ENCODE measurements around the gene AKR1C4. TPM values are rescaled to one million over a fixed set of nuclear protein-coding genes. Genes with fewer than 3 reads are reported as not detected.

Gene AKR1C4
- total RNA-seq, 1 experiment from 2014 or later, result not detected

GRCh38 chr10:5242585-5242984 lies 45.9 kb downstream of the AKR1C4 start:
- no peak overlapping the region for H2BK5ac ChIP-seq (ENCODE audit: insufficient read length, low read length)
- TF ChIP-seq, protein P1, sequence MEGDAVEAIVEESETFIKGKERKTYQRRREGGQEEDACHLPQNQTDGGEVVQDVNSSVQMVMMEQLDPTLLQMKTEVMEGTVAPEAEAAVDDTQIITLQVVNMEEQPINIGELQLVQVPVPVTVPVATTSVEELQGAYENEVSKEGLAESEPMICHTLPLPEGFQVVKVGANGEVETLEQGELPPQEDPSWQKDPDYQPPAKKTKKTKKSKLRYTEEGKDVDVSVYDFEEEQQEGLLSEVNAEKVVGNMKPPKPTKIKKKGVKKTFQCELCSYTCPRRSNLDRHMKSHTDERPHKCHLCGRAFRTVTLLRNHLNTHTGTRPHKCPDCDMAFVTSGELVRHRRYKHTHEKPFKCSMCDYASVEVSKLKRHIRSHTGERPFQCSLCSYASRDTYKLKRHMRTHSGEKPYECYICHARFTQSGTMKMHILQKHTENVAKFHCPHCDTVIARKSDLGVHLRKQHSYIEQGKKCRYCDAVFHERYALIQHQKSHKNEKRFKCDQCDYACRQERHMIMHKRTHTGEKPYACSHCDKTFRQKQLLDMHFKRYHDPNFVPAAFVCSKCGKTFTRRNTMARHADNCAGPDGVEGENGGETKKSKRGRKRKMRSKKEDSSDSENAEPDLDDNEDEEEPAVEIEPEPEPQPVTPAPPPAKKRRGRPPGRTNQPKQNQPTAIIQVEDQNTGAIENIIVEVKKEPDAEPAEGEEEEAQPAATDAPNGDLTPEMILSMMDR (conservative IDR thresholded peaks at IDR 0.05), result no peak
- no peaks in the 10 kb centered on the region for H3K4me1 ChIP-seq (ENCODE audit: insufficient read depth, low read length)
- Mint-ChIP-seq H3K9me3 (peaks cover 39 to 54% of the 10 kb centered on the region in 2 experiments), H3K4me1 (0 out of 4 replicates have a peak, but pooled peaks cover 0 to 4% of the 10 kb centered on the region in 2 experiments), H3K36me3 (ENCODE audit: insufficient read depth in 1 of 3, low read depth in 3 of 3) (peaks cover 0 to 7% (median 4%) of the 10 kb centered on the region in 3 experiments; a peak in 4 of 7 replicates), H3K27ac (no peak overlapping the region), H3K27me3 (ENCODE audit: low read depth) (no peaks in the 10 kb centered on the region; the same call in none of the 2 replicates), H3K4me3 (no peak overlapping the region)
- H3K79me1 ChIP-seq (ENCODE audit: insufficient read depth, low read depth, low read length, poor library complexity, severe bottlenecking), result no peaks in the 10 kb centered on the region
- no peak overlapping the region for H2BK15ac ChIP-seq (ENCODE audit: low read depth, low read length)
- no peak overlapping the region for H2BK12ac ChIP-seq (ENCODE audit: insufficient read length, low read depth, low read length)
- H3K27me3 ChIP-seq (ENCODE audit: insufficient read depth, low read length), result no peaks in the 10 kb centered on the region; the same call in 1 of the 2 replicates
- no peaks in the 10 kb centered on the region for H3K23me2 ChIP-seq (ENCODE audit: insufficient read length, low read depth, low read length, poor library complexity, severe bottlenecking)
- H4K5ac ChIP-seq (ENCODE audit: insufficient read length, low read depth, low read length), result no peak overlapping the region
- WGBS (ENCODE audit: extremely low coverage, insufficient read length, low lambda C conversion rate), result no CpG with 5 or more reads among the region's 1 CpG
- H3K4me2 ChIP-seq (ENCODE audit: insufficient read depth, insufficient read length, low read length), result no peak overlapping the region
- no peak for DNase-seq
- H2AFZ ChIP-seq (ENCODE audit: low read length), result no peak overlapping the region
- H4K91ac ChIP-seq (ENCODE audit: insufficient read length, low read depth, low read length), result no peak overlapping the region
- H3K79me2 ChIP-seq (ENCODE audit: insufficient read depth, low read length), result no peaks in the 10 kb centered on the region
- no peak overlapping the region for H2AK5ac ChIP-seq (ENCODE audit: insufficient read length, low read length)
- no peak overlapping the region for H3K4ac ChIP-seq (ENCODE audit: low read depth, low read length)
- no peak overlapping the region for H2BK20ac ChIP-seq (ENCODE audit: low read depth, low read length, poor library complexity, severe bottlenecking)
- H3K23ac ChIP-seq (ENCODE audit: insufficient read length, low read depth, low read length), result no peak overlapping the region
- no peaks in the 10 kb centered on the region for H3K9me3 ChIP-seq (ENCODE audit: control insufficient read depth, low read depth, low read length)
- H3K27ac ChIP-seq (ENCODE audit: insufficient read length, low read depth, low read length), result no peak overlapping the region
- no peak overlapping the region for H3K56ac ChIP-seq (ENCODE audit: insufficient read length, low read depth, low read length)
- no peak overlapping the region for H3K9ac ChIP-seq (ENCODE audit: extremely low read depth, insufficient read length, low read length)
- H2BK120ac ChIP-seq (ENCODE audit: low read depth, low read length, poor library complexity, severe bottlenecking), result no peak overlapping the region
- H4K20me1 ChIP-seq (ENCODE audit: control insufficient read depth, insufficient read depth, insufficient read length), result no peaks in the 10 kb centered on the region
- no peak overlapping the region for H3T11ph ChIP-seq (ENCODE audit: low read length)
- no peak overlapping the region for H4K8ac ChIP-seq (replicated peaks; ENCODE audit: insufficient read length, low read depth, low read length)
- H3K18ac ChIP-seq (ENCODE audit: insufficient read length, low read depth, low read length), result no peak overlapping the region
- no peak overlapping the region for H3K14ac ChIP-seq (ENCODE audit: insufficient read depth, low read length)

Data from H9 (cell line).